DMS 273 (cell line): Measurements from ENCODE around the gene PKD1.
"Not testable (repeated sequence)": the region's sequence is repeated elsewhere in the genome, so short reads cannot be mapped to it uniquely, and the experiment has no call there.

Experiments used
- DNase-seq: peaks from one replicate; lab custom pipeline; 2025; ENCODE audit not compliant: unreplicated experiment; lab: John Stamatoyannopoulos, UW

Gene PKD1

GRCh38 chr16:2110332-2111008, 25.2 kb downstream of the PKD1 start:
- not testable (repeated sequence) for DNase-seq

GRCh38 chr16:2109872-2110271, 25.8 kb downstream of the PKD1 start:
- DNase-seq: not testable (repeated sequence)

DNA sequence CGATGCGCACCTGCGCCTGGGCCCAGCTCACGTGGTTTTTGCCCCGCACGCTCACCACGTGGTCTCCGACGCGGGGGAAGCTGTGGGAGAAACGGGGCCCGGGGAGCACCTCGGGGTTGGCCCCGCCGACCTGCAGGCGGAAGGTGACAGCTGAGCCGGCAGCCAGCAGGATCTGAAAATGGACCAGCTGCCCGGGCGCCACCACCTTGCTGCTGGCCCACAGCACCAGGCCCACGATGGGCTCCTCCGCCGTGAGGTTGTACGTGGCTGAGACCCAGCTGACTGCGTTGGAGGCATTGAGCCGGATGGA, 26.5 kb downstream of the PKD1 start:
- not testable (repeated sequence) for DNase-seq

DNA sequence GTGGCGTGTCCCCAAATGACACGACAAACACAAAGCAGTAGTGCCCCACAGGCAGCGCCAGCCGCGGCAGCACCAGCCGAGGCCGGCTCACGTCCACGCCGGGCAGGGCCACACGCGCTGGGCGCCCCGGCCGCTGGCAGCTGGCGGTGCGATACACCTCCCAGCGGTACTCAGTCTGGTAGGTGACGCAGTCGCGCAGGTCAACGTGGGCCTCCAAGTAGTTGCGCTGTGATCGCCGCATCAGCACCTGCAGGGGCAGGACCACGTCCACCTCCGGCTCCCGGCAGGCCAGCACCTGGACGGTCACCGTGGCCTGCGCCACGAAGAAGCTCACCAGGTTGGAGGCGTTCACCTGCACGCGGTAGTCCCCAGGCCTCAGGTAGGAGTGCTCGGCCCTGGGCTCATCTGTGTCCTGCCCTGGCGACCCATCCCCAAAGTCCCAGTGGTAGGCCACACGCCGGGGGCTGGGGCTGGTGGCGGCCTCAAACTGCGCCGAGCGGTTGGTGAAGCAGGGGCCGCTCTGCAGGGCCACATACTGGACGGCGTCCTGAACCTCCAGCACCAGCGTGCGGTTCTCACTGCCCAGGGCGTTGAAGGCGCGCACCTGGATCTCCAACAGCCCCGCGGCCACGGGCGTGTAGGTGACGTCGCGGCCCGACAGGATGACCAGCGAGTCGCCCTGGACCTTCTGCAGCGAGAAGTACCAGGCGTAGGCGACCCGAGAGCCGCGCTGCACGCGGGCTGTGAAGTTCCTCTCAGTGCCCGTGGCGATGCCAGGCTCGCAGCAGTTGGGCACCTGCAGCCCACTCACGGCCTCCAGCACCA, 27.0 kb downstream of the PKD1 start:
- DNase-seq: not testable (repeated sequence)

- not testable (repeated sequence) for DNase-seq
Measured at GRCh38 chr16:2107791-2108125, 27.9 kb downstream of the PKD1 start.

DNA sequence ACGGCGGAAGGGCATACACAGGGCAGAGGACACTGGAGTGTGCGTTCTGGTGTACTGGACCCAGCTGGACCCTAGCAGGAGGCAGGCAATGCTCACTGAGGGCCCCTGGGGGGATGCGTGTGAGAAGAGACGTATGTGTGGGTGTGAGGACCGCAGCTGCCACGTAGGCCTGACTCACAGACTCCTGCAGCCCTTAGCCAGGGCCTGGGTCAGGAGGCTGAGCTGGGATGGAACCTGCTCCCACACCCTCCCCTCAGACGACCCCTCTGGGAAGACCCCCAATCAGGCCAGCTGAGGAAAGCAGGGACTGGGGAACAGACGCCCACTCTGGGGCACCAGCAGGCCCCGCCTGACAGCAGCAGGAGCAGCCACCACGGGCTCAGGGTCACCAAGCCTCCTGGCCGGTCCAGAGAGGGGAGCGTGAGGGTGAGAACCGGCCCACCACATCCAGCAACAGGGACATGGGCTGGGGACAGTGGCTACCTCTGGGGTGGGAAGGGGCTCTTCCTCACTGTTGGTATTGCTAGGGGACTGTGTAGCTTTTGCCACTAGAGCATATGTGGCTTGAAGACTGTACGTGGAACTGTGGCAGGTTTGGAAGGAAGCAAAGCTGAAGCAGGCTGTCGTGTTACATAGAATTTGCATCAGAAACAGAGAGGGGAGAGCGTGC, 28.4 kb downstream of the PKD1 start:
- not testable (repeated sequence) for DNase-seq

GRCh38 chr16:2106211-2106610, 29.5 kb downstream of the PKD1 start:
- not testable (repeated sequence) for DNase-seq

DNA sequence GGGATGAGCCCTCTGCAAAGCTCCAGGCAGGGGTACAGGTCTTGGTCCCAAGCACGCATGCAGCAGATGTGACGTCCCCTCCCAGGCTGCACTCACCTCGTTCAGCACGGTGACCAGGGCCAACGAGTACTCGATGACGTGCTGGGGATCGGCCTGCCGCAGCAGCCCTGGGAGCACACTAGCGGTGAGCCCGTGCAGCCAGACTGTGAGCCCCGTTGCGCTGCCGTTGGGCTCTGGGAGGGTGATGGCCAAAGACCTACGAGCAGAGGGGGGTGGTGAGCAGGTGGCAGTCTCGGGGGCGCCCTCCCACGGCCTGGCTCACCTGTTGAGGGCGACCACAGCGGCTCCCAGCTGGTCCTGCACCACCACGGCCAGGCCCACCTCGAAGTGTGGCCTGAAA, 29.9 kb downstream of the PKD1 start:
- not testable (repeated sequence) for DNase-seq

DNA sequence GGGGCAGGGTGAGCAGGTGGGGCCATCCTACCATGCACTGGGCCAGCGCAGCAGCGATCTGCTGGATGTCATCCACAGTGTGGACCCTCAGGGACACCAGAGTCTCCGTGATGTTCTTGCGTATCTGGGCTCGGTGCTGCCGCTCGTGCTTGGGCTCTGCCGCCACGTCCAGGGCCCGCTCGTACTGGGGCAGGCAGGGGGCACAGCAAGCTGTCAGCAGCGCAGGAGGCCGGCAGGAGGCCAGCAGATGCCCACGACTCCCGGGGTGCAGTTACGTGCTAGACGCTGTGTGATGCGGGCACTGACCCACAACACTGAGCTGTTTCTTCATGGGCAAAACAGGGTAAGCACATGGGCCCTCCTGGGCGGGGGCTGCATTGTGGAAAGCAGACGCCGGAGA, 30.4 kb downstream of the PKD1 start:
- DNase-seq: not testable (repeated sequence)

DNA sequence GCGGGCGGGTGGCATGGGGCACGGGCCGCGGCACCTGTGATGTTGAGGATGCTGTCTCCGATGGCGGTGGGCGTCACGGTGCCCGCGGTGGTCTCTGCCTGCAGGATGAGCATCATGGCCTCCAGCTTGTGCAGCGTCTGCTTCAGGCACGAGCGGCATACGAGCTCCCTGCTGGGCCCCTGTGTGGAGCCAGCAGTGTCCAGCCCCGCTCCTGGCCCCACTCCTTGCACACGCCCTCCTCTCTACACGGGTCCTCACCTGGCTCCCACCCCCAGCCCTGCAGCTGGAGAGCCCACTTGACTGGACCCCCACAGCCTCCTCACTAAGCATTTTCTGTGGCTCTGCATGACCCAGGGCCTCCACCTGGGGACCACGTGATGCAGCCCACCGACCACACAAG, 31.2 kb downstream of the PKD1 start:
- not testable (repeated sequence) for DNase-seq

GRCh38 chr16:2102471-2102870, 33.2 kb downstream of the PKD1 start:
- no peak for DNase-seq

GRCh38 chr16:2101581-2101980, 34.1 kb downstream of the PKD1 start:
- not testable (repeated sequence) for DNase-seq

DNA sequence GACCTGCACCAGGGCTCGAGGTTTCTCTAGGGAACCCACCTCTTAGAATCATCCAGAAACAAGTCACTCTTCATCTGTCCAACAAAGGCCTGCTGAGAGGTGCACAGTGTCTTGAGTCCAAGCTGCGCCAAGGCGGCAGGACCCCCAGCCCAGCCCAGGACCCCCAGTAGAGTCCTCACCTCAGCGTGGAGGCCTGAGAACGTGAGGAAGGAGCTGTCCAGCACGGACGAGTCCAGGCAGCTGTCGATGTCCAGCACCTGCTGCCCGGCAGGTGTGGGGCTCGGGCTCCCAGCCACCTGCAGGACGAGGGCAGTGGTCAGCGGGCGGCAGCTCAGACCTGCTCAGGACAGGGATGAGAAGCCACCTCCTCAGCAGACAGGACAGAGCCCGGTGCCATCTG, 38.0 kb downstream of the PKD1 start:
- DNase-seq: not testable (repeated sequence)

DNA sequence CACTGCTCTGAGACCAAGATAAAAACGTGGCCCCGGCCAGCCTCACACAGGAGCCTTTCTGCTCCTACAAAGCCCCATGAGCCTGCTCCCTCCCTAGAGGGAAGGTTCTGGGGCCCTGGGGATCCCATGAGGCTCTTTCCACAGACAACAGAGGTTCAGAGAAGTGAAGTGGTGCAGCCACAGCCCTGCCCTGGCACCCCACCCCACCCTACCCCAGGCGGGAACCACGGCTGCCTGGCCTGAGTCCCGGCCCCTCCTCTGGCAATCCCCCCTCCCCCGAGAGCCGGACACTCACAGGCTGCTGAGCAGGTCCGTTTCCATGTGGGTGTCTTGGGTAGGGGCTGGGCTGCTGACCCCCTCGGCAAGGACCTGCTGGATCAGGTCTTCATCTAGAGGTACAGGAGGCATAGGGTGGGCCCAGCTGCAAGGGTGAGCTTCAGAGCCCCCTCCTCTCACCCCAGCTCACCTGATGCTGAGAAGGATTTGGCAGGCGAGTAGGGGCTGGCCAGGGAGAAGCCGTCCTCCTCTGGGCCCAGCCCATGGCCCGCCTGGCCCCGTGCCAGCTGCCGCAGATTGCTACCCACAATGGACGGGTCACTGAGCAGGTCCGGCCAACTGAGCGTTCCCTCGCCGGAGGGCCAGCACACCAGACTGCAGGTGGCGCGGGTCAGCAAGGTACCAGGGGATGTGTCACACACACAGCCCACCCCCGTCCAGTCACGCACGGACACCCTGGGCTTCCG, 38.7 kb downstream of the PKD1 start:
- DNase-seq: no peak

DNA sequence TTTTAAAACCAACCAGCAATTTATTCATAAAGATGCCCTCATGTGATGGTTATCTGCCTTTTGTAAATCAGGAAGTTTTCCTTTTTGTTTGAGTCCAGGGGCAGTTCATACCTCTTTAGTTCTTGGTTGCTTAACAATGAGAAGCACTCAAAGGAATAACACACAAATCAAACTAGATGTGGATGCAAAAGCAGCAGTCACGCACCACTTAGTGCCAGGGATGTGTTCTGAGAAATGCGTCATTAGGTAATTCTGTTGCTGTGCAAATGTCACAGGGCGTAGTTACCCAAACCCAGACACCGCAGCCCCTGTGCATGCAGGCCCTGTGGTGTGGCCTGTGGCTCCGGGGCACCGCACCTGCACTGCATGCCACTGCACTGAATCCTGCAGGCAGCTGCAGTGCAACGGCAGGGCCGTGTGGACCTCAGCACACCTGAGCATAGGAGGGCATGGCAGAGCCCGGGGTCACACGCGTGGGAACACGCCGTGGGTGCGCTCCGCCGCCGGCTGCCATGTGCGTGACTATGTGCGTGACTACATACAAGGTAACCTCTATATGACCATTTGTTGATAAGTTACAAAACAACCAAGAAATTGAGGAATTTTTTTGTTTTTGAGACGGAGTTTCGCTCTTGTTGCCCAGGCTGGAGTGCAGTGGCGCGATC, 39.6 kb downstream of the PKD1 start:
- no peak for DNase-seq

DNA sequence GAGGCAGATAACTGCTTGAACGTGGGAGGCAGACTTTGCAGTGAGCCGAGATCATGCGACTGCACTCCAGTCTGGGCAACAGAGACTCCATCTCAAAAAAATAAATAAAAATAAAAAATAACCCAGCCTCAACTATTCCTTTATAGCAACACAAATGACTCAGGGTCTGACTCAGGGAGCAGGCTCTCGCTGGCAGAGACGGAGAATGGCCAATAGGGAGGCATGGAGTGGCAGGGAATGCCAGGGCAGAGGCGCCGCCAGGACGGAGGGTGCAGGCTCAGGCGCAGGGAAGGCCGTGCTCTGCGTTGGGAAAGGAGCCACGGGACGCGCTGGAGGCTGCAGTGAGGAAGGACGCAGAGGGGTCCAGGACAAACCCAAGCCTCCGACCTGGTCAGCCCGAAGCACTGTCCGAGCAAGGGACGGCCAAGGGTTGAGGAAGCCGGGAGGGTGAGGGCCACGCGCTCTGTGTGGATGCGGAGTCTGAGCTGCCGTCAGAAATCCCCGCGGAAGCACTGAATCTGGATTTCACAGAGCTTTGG, 40.3 kb downstream of the PKD1 start:
- no peak for DNase-seq

DNA sequence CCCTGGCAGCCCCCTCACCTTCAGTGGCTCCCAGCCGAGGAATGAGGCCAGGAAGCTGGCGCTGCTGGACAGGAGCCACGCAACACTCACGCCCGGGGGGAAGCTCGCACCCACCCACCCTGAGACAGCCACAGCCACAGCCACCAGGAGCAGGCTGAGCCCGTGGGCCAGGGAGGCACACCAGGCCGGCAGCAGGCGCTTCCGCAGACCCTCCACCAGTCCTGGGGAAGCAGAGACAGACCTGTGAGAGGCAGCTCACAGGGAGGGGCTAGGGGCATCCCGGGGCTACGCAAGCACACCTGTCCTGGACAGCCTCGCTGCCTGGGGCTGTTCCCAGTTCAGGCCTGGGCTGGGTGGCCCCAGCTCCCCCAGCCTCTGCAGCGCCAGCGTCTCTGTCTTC, 41.9 kb downstream of the PKD1 start:
- DNase-seq: no peak

DNA sequence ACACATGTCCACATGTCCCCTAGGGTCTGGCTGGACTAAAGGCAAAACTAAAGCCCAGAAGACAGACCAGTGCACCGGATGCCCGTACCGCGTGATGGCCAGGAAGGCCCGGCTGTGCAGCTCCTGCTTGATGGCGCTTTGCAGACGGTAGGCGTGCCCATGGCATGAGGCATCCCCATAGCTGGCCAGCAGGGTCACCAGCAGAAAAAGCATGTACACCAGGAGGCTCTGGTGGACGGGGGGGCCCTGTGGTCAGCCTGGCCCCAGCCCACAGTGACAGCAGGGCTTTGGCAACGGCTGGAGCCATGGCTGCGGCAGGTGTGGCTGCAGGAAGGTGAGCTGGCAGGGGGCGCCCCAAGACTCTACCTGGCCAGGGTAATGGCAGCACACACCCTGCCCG, 42.8 kb downstream of the PKD1 start:
- no peak for DNase-seq

DNA sequence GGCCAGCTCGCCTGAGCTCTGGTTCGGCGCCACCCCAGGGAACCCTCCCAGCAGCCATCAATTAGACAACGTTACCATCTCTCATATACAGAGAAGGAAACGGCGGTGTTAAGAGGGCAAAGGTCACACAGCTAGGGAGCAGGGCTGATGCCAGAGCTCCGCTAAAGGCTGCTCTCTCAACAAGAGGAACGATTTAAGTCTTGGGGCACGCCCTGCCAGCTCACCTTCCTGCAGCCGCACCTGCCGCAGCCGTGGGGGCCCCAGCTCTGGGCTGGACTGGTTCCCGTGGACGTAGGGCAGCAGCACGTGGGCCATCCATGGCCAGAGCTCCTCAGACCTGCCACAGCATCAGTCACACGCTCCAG, 43.5 kb downstream of the PKD1 start:
- no peak for DNase-seq

- DNase-seq: no peak
Measured at GRCh38 chr16:2091547-2092255, 44.0 kb downstream of the PKD1 start.
